Body of pancreas (tissue), 4 donors: ENCODE measurements around the gene NACC1. TPM values are rescaled to one million over a fixed set of nuclear protein-coding genes. Genes with fewer than 3 reads are reported as not detected.

Experiments
- ATAC-seq: fragments of 150-250 bp; one replicate; pipeline ENCODE4 v1.9.1; 2016
- DNase-seq, 4 donors: peaks; one replicate each; pipeline ENCODE4 v3.0.0-alpha.2; 2019
- H3K27ac ChIP-seq, 4 donors: fragments of 200-600 bp; sonication (generic); 1 replicate in 3 of 4; 2 replicates in 1 of 4; pipeline versions ENCODE4 v1.5.1 to v1.6.1; 2016 to 2019; ENCODE audit warnings: mild to moderate bottlenecking in 1 of 4, mixed read lengths in 1 of 4, moderate library complexity in 1 of 4
- H3K27me3 ChIP-seq, 2 donors: fragments of 200-600 bp; sonication (generic); one replicate each; pipeline ENCODE4 v1.6.0; 2016; ENCODE audit warnings: mild to moderate bottlenecking in 1 of 2
- H3K36me3 ChIP-seq, 2 donors: fragments of 200-600 bp; sonication (generic); replicated peaks in 1 of 2; 2 replicates each; pipeline ENCODE4 v1.5.1; 2016; ENCODE audit warnings: low read depth in 2 of 2; ENCODE audit not compliant: insufficient read depth in 1 of 2
- H3K4me1 ChIP-seq: fragments of 200-600 bp; sonication (generic); one replicate; pipeline ENCODE4 v1.6.0; 2016
- H3K4me3 ChIP-seq, 2 donors: fragments of 200-600 bp; sonication (generic); 1 replicate in 1 of 2; 2 replicates in 1 of 2; pipeline ENCODE4 v1.5.1; 2016 to 2019
- H3K9me3 ChIP-seq, 3 donors: fragments of 200-600 bp; sonication (generic); 1 replicate in 2 of 3; 2 replicates in 1 of 3; pipeline ENCODE4 v1.5.1; 2016
- CTCF ChIP-seq, 7 experiments: fragments of 450-650 bp in 4 of 7; fragments of 200-600 bp in 3 of 7; sonication (generic) in 3 of 7; IDR thresholded peaks; one replicate each; pipeline ENCODE4 v1.5.1; 2016 to 2019; ENCODE audit warnings: antibody characterized with exemption in 7 of 7
- POLR2A ChIP-seq, 3 donors: fragments of 450-650 bp; IDR thresholded peaks; one replicate each; pipeline ENCODE4 v1.6.1; 2016; ENCODE audit warnings: antibody characterized with exemption in 3 of 3, mild to moderate bottlenecking in 2 of 3
- WGBS, 2 donors: methylation state at CpG; one replicate each; pipeline ENCODE4 v1.1.5; 2017; 5-methylcytosine and 5-hydroxymethylcytosine counted together
- intact Hi-C: fragments of 100-400 bp; cut with DNase I; formaldehyde crosslinking; loops from one replicate; pipeline ENCODE4 v1.15.1; 2023
- total RNA-seq, 2 donors: library from RNA; depleted of rRNA; stranded (reverse); fragments of >200 nt; gene quantifications; one replicate each; pipeline ENCODE4 v1.1.0, GENCODE V29; 2016

The NACC1 gene
- total RNA-seq, 2 donors from 2014 or later = 6.0 to 15.5 TPM

GRCh38 chr19:13102416-13102665, 15.7 kb upstream of the NACC1 start:
- ATAC-seq (no peak), DNase-seq (no peak)
- intact Hi-C loops = no loop called here
- Histone ChIP-seq H3K9me3 (no peaks in the 10 kb centered on the region), H3K36me3 (no peaks in the 10 kb centered on the region), H3K4me1 (peaks cover 29% of the 10 kb centered on the region), H3K27me3 (peaks cover 0 to 8% of the 10 kb centered on the region in 2 donors), H3K4me3 (no peak overlapping the region), H3K27ac (peak overlapping the region in 2 of 4 donors; percentile 62 to 77)
- WGBS, 2 donors = 29% methylated on average over 3 of the region's 7 CpGs; no CpG with 5 or more reads in 1 of the 2 donors
- TF ChIP-seq CTCF (IDR thresholded peaks at IDR 0.05) (no peak), POLR2A (IDR thresholded peaks at IDR 0.05) (no peak)

- H3K36me3 ChIP-seq = no peaks in the 10 kb centered on the region
- peak; percentile 56 for ATAC-seq
- peak within 1 kb of the TSS in 2 of 4 donors; percentile 62 to 77 for H3K27ac ChIP-seq
- no peaks in the 10 kb centered on the region for H3K9me3 ChIP-seq
- WGBS, 2 donors = 6 to 18% methylated on average over 9 to 35 of the region's 47 CpGs
- H3K4me3 ChIP-seq = no peak within 1 kb of the TSS
- peak; percentile 1 to 44 (median 14) for TF ChIP-seq POLR2A (IDR thresholded peaks at IDR 0.05)
- TF ChIP-seq CTCF (IDR thresholded peaks at IDR 0.05) = peak in 1 of 7 experiments; percentile 6
- DNase-seq = peak in 3 of 4 donors; percentile 55 to 66 (median 56)
- peaks cover 0 to 6% of the 10 kb centered on the region in 2 donors for H3K27me3 ChIP-seq
- intact Hi-C loops = no loop called here
- H3K4me1 ChIP-seq = peaks cover 24% of the 10 kb centered on the region
Observed at GRCh38 chr19:13102666-13103580, 15.1 kb upstream of the NACC1 start, which contains the start of gene LYL1. TSS of gene LYL1 (minus strand) at chr19:13102858. CDS start at chr19:13101171, 1,687 bp downstream.

GRCh38 chr19:13103581-13104359, 14.3 kb upstream of the NACC1 start:
- ATAC-seq (no peak), DNase-seq (no peak)
- peaks cover 17% of the 10 kb centered on the region for H3K4me1 ChIP-seq
- no peak overlapping the region for H3K4me3 ChIP-seq
- TF ChIP-seq CTCF (IDR thresholded peaks at IDR 0.05) = no peak
- TF ChIP-seq POLR2A (IDR thresholded peaks at IDR 0.05) = peak in 1 of 3 donors; percentile 2
- H3K36me3 ChIP-seq = no peaks in the 10 kb centered on the region
- H3K27ac ChIP-seq = peak overlapping the region in 2 of 4 donors; percentile 62 to 77
- intact Hi-C loops = no loop called here
- H3K27me3 ChIP-seq = peaks cover 0 to 4% of the 10 kb centered on the region in 2 donors
- WGBS, 2 donors = 75 to 89% methylated on average over 10 to 11 of the region's 13 CpGs
- H3K9me3 ChIP-seq = no peaks in the 10 kb centered on the region

- 32 to 65% methylated on average over 12 to 32 of the region's 33 CpGs for WGBS, 2 donors
- peak; percentile 11 for ATAC-seq
Observed at GRCh38 chr19:13104360-13104847, 13.7 kb upstream of the NACC1 start.

More at GRCh38 chr19:13104360-13104847, 13.7 kb upstream of the NACC1 start:
- H3K36me3 ChIP-seq = no peaks in the 10 kb centered on the region
- intact Hi-C loops = no loop called here
- TF ChIP-seq CTCF (IDR thresholded peaks at IDR 0.05) (peak in 6 of 7 experiments; percentile 25 to 55 (median 43)), POLR2A (IDR thresholded peaks at IDR 0.05) (no peak)
- DNase-seq = peak in 2 of 4 donors; percentile 44 to 61
- H3K27me3 ChIP-seq = no peaks in the 10 kb centered on the region
- H3K9me3 ChIP-seq = no peaks in the 10 kb centered on the region
- peaks cover 12% of the 10 kb centered on the region for H3K4me1 ChIP-seq
- no peak overlapping the region for H3K4me3 ChIP-seq
- H3K27ac ChIP-seq = peak overlapping the region in 2 of 4 donors; percentile 36 to 77
